HG03175 (cell line): ENCODE measurements around the gene B3GNT2.
A peak's percentile ranks its signal among the peaks of the same experiment; 100 is the strongest.
"Not testable (repeated sequence)": the region's sequence is repeated elsewhere in the genome, so short reads cannot be mapped to it uniquely, and the experiment has no call there.

Source experiments
- ATAC-seq: cut with Tn5 transposase; IDR thresholded peaks from one replicate; pipeline ENCODE4 v1.9.1; 2021; ENCODE audit warnings: mild to moderate bottlenecking, moderate library complexity; ENCODE audit not compliant: unreplicated experiment

The B3GNT2 gene

GRCh38 chr2:62195421-62196277 is at the start of gene B3GNT2:
Gene B3GNT2 (plus strand): TSS chr2:62196115. CDS start chr2:62222221, 26,106 bp downstream.
- ATAC-seq = peak; percentile 56

GRCh38 chr2:62146790-62147189 is 49.1 kb upstream of the B3GNT2 start:
- ATAC-seq = not testable (repeated sequence)

- ATAC-seq = no peak
Observed at GRCh38 chr2:62147610-62148301, 48.2 kb upstream of the B3GNT2 start.

GRCh38 chr2:62149708-62150107 is 46.2 kb upstream of the B3GNT2 start:
- ATAC-seq = no peak

GRCh38 chr2:62150597-62151305 is 45.2 kb upstream of the B3GNT2 start:
- ATAC-seq = no peak

- ATAC-seq = no peak
Observed at GRCh38 chr2:62151306-62151638, 44.6 kb upstream of the B3GNT2 start.

GRCh38 chr2:62152000-62152399 is 43.9 kb upstream of the B3GNT2 start:
- ATAC-seq = no peak

- ATAC-seq = no peak
Observed at GRCh38 chr2:62156861-62157496, 38.9 kb upstream of the B3GNT2 start.

GRCh38 chr2:62158444-62159121 is 37.3 kb upstream of the B3GNT2 start:
- ATAC-seq = no peak

- ATAC-seq = not testable (repeated sequence)
Observed at GRCh38 chr2:62160691-62161090, 35.2 kb upstream of the B3GNT2 start.

- no peak for ATAC-seq
Observed at GRCh38 chr2:62163106-62163831, 32.6 kb upstream of the B3GNT2 start.

GRCh38 chr2:62163834-62164233 is 32.1 kb upstream of the B3GNT2 start:
- ATAC-seq = no peak

- ATAC-seq = no peak
Observed at GRCh38 chr2:62175728-62176127, 20.2 kb upstream of the B3GNT2 start.

GRCh38 chr2:62176801-62177200 is 19.1 kb upstream of the B3GNT2 start:
- no peak for ATAC-seq

GRCh38 chr2:62177392-62178049 is 18.4 kb upstream of the B3GNT2 start:
- no peak for ATAC-seq

GRCh38 chr2:62178741-62179271 is 17.1 kb upstream of the B3GNT2 start:
- no peak for ATAC-seq

GRCh38 chr2:62180975-62181374 is 14.9 kb upstream of the B3GNT2 start:
- no peak for ATAC-seq

GRCh38 chr2:62181843-62182242 is 14.1 kb upstream of the B3GNT2 start:
- ATAC-seq = no peak
